HG03039 (cell line): Measurements from ENCODE around the gene CDK13.
"Not testable (repeated sequence)": the region's sequence is repeated elsewhere in the genome, so short reads cannot be mapped to it uniquely, and the experiment has no call there.

Experiments
- ATAC-seq: cut with Tn5 transposase; IDR thresholded peaks from one replicate; pipeline ENCODE4 v1.9.1; 2021; ENCODE audit warnings: mild to moderate bottlenecking, moderate library complexity; ENCODE audit not compliant: unreplicated experiment

The CDK13 gene

DNA sequence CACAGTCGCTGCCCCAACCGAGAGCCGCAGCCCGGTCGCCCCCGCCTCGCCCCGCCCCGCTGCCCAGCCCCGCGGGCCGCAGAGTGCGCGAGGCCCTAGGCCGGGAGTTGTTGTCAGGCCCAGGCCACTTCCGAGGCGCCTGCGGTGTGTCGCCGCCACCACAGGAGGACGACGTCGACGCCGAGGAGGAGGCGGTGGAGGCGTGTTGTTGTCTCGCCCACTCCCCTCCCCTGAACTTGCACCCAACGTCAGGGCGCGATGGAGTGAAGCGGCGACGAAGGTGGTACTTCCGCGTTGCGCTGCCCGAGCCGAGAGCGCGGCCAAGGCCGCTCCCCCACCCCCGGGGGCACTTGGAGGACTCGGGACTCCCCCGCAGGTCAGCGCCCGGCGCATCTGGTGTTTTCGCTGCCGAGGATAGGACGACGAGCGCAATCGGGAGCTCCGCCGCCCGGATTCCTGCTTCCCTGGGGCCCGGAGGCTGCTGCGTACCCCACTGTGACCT, at the start of gene CDK13:
CDK13 (plus strand) TSS at position 286 of the 502 bp plus-strand sequence. CDS start 386 bp downstream, outside the sequence.
- ATAC-seq = peak; percentile 33

DNA sequence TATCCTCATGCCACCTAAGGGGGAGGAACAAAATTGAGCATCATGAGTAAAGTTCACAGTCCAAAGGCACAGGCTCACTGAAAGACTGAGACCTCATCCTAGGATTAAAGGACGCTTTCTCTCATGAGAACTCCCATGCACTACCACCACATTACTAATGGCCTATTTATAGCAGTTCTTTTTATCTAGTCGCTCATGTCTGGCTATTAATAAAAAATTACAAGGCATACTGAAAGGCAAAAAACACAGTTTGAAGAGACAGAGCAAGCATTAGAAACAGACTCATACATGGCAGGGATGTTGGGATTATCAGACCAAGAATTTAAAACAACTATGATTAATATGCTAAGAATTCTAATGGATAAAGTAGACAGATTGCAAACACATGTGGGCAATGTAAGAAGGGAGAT, 46.0 kb upstream of the CDK13 start:
- no peak for ATAC-seq

- no peak for ATAC-seq
Measured at GRCh38 chr7:39908141-39908540, 41.9 kb upstream of the CDK13 start.

GRCh38 chr7:39908973-39909372, 41.1 kb upstream of the CDK13 start:
- no peak for ATAC-seq

DNA sequence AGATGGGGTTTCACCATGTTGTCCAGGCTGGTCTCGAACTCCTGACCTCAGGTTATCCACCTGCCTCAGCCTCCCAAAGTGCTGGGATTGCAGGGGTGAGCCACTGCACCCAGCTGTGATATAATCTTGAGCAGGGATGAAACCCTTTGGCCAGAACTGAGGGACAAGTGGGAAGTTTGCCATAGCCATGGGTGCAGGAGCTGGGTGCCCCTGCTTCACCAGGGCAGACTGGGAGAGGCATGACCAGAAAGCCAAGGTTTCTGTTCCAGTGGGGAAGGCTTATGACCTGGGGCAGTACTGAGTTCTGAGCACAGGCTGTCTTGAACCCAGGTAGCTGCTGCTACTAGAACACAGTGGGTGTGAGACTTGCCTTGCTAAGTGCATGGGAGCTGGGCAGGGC, 40.5 kb upstream of the CDK13 start:
- no peak for ATAC-seq

GRCh38 chr7:39910108-39910869, 39.8 kb upstream of the CDK13 start:
- no peak for ATAC-seq

DNA sequence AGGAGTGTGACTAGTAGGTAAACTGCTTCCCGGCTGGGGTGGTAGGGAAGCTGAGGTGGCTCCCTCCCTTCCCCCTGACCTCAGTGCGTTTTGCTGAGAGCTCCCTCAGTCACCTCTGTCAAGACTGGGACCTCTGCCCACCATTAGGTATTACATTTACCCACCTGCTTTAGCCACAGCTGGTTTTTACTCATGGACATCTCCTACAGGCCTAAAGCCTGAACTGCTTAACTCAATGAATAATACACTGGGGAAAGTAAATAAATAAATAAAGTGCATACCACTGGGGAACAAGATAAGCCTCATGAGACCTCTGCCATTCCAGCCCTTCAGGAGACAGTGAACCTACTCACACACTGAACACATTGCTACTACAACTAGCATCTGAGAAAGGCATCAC, 38.9 kb upstream of the CDK13 start:
- no peak for ATAC-seq

- not testable (repeated sequence) for ATAC-seq
Measured at GRCh38 chr7:39915847-39916246, 34.2 kb upstream of the CDK13 start.

DNA sequence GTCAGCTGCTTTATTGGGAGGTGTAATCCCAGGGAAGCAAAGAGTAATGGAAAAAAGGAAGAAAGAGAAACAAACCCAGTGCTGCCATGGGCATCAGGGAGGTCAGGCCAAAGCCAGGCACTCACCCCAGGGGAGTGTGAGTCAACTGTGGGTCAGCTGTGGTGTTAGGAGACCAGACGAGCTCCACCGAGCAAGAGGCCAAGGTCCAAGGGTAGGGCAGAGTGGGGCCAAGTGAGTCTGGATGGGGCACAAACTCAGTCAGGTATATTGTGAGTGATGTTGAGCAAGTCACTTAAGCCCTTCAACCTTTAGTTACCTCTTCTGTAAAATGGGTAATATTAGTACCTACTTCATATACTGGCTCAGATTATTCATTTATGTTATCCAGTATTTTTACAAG, 30.4 kb upstream of the CDK13 start:
- no peak for ATAC-seq

- ATAC-seq = no peak
Measured at GRCh38 chr7:39921506-39922175, 28.4 kb upstream of the CDK13 start.

DNA sequence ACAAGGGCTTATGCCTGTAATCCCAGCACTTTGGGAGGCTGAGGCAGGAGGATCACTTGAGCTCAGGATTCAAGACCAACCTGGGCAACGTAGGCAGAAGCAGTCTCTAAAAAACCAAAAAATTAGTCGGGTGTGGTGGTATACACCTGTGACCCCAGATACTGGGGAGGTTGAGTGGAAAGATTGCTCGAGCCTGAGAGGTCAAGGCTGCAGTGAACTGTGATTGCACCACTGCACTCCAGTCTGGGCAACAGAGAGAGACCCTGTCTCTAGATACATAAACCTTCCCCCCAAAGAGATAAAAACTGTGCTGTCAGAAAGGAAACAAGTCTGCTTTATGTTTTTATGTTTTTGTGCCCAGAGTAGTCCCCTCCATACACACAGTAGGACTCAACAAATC, 27.5 kb upstream of the CDK13 start:
- no peak for ATAC-seq

- no peak for ATAC-seq
Measured at GRCh38 chr7:39923091-39923490, 27.0 kb upstream of the CDK13 start.

GRCh38 chr7:39924122-39924521, 25.9 kb upstream of the CDK13 start:
- no peak for ATAC-seq

DNA sequence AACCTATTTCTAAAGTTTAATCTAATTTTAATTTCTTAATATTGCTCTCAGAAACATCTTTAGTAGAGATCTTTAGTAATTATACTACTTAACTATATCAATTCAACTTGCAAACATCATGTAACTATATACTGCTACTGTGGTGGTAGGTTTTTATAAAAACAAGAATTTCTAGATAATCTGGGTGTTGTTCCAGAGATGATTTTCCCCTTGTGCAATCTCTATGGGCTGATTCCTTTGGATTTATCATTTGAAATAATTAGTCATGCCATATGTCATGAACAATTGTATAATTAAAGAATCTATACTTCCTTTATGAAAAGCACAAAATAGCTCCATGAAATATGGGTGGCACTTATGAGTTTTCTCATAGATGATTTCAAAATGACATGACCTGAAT, 23.9 kb upstream of the CDK13 start:
- no peak for ATAC-seq

DNA sequence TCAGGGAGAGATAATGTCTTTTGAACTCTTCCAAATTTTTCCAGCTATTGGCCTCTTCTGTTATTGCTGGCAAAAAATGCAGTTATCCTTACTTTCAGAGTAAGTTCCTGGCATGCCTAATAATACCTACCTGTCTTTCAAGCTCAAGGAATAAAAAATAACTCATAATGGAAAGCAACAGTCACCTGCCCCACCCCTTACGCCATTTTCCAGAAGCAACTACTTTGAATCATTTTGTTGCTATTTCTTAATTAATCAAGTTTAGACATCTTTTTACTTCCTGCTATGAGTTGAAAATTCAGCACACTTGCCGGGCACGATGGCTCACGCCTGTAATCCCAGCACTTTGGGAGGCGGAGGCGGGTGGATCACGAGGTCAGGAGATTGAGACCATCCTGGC, 23.0 kb upstream of the CDK13 start:
- ATAC-seq = no peak

- ATAC-seq = no peak
Measured at GRCh38 chr7:39934132-39934531, 15.9 kb upstream of the CDK13 start.

GRCh38 chr7:39936761-39937160, 13.3 kb upstream of the CDK13 start:
- no peak for ATAC-seq

DNA sequence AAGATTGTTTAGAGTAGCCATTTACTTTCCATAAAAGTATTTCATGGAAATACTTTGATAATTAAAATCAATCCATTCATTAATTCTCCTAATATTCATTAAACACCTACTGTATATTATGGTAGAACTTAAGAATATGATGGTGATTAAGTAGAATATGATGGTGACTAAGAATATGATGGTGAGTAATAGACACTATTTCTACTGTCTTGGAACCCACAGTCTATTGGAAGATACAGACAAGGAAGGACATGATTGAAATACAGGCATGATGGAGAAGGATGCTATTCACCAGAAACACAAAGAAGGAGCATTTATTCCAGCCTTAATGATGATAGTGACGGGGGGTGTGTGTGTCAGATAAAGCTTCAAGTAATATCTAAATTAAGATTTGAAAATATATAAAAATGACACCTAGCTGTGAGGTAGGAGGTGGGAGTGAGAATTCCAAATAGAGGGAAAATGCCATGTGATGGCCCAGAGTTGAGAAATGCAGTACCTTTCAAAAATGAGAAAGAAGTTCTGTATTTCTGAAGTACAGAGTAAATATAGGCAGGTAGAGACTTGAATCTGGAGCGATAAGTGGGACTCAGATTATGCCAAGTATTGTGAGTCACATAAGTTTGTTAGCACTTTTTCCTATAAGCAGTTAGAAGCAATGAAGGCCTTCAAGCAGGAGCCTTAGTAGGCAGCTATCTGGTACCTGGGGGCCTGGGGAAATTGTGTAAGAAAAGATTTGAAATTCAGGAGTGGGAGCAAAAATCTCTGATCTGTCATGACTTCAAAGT, 12.5 kb upstream of the CDK13 start:
- no peak for ATAC-seq

DNA sequence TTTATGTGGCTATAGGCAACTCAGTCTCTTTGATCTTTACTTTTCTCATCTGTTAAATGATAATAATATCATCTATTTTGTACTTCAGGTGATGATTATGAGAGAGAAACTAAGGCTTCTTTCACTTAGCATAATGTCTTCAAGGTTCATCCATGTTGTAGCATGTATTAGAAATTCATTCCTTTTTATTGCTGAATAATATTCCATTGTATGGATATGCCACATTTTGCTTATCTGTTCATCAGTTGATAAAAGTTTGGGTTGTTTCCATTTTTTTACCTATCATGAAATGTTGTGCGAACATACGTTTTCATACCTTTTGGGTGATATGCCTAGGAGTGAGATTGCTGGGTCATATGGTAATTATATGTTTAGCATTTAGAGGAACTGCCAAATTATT, 7.2 kb upstream of the CDK13 start:
- no peak for ATAC-seq

- ATAC-seq = no peak
Measured at GRCh38 chr7:39946693-39947092, 3.4 kb upstream of the CDK13 start.

- ATAC-seq = no peak
Measured at GRCh38 chr7:39948375-39948955, 1.6 kb upstream of the CDK13 start.
